Fibroblast of the conjunctiva (primary cell): ENCODE measurements around the gene NADK.

Source experiments
- DNase-seq: peaks from one replicate; pipeline ENCODE4 v3.0.0-alpha.2; 2010; ENCODE audit warnings: low read depth

Gene NADK, protein sequence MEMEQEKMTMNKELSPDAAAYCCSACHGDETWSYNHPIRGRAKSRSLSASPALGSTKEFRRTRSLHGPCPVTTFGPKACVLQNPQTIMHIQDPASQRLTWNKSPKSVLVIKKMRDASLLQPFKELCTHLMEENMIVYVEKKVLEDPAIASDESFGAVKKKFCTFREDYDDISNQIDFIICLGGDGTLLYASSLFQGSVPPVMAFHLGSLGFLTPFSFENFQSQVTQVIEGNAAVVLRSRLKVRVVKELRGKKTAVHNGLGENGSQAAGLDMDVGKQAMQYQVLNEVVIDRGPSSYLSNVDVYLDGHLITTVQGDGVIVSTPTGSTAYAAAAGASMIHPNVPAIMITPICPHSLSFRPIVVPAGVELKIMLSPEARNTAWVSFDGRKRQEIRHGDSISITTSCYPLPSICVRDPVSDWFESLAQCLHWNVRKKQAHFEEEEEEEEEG

DNA sequence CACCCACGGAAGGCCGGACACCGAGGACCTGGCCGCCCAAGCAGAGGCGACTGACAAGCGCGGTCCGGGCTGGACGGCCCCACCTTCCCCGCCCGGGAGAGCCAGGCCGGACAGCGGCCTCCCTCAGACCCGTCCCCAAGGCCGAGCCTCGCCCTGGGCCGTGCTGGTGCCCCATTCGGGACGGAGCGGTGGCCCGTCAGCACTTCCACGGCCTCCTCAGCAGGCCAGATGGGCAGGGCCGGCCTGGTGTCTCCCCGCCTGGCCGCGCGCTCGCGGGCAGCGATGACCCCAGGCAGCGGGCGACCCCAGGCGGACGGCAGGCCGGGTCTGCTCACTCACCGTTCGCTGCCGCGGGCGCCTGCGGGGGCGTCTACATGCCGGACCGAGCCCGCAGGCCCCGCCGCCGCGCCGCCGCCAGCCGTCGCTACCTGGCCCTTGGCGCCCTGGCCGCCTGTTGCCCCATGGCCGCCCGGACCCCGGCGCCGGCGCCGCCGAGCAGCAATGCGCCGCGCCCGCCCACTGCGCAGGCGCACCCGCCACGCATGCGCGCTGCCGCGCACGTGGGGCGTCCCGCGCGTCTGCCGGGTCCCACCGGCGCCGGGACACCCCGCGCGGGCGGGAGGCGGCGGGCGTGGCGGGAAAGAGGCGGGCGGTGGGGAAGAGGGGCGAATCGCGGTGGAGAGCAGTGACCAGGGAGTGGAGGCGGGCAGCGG is at the start of gene NADK:
TSS of gene NADK (minus strand) at position 521 of the 713 bp plus-strand sequence. CDS start 13,064 bp downstream, outside the sequence.
- no peak for DNase-seq

DNA sequence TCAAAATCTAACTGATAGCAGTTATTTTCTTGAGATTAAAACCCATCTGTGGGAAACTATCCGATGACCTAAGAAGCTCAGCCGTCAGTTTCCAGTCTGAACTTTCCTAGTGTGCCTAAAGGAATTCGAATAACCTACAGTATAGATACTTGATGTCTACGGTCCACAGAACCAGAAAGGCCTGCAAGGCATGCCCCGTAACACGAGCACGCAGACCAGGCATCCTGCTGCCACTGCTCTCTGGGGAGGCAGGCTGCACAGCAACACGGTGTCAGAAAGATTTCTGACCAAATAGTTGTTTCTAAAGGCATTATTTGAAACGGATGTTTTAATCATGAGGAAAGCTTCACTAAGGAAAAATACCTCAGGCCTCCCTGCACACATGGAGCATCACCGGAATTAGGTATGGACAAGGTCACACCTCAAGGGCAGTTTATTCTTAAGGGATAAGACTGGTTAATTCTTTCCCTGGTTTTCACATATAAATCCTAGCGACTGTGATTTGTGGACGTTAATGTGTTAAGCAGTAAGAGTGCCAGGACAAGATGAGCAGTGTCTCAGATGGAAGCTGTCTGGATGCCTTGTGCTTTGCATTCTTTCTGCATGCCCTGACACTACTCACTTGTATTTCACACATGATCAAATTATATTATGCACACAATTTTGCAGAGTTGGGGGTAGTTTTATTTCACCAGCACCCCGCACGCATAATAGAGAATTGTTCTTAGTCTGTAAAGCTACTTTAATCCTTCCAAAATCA is 49.0 kb upstream of the NADK start:
- DNase-seq: no peak

DNA sequence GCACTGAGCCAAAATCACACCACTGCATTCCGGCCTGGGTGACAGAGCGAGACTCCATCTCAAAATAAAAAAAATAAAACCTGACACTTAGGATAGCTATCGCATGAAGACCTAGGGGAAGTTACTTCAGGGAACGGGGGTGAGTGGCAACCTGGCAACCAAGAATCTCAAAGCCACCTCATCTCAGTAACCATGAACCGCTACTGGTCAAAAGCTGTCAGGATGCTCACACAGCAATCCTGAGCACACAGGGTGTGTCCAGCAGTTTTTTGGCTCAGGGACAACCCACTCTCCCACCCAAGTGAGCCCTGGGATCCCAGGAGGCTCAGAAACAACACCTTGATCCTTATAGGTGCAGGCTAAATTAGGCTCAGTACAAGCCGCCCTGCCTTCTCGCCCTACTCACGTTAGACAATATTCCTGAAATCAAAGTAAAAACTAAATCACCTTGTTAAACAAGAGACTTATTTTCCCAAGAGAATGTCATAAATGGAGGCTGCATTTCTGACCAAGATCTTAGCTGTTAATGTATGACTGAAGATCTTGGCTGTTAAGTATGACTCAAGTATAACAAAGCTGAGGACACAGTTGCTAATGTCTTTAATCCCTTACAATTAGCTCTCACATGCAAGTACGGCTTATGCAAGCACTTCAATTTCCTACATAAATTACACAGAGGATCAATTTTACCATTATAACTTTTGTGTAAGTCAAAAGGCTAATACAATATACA is 48.3 kb upstream of the NADK start:
- DNase-seq: no peak

DNA sequence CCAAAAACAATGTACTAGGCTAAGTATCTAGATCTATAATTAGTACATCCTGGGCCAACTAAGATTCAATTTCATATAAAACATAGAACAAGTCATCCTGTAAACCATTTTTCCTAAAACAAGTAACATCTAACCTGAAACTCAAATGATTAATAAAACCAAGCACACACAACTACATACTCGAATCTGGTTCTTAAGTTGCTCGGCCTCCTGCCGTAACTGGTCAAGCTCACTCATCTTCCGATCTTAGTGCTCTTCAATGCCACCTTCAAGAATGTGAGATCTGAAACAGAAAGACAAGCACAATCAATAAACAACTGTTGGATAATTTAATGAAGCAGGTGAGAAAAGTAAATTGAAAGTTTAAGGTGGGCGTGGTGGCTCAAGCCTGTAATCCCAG is 46.9 kb upstream of the NADK start:
- no peak for DNase-seq

DNA sequence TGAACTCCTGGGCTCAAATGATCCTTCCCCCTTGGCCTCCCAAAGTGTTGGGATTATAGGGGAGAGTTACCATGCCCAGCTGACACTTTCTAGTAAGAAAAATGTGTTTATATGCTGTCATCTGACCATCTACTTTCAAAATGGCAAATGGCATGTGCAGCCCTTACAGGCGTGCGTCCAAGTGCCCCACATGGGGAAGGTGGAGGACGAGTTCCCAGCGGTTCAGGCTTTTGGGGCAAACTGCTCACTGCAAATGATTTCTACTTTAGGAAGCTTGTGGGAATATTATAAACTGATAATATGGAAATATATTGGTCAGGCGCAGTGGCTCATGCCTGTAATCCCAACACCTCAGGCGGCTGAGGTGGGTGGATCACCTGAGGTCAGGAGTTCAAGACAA is 41.5 kb upstream of the NADK start:
- DNase-seq: no peak

DNA sequence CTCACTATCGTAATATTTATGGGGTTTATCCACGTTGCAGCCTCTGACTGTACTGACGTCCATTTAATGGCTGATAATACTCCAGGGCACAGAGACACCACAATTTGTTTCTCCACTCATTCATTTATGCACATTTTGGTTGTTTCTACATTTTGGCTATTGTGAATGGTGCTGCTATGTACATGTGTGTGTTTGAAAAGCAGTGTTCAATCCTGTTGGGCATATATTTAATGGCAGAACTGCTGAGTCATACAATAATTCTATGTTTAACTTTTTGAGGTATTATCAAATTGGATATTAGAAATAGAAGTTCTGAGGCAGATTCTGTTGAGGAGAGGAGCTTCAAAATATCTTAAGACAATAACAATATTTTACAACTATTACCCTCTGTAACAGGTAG is 39.0 kb upstream of the NADK start:
- DNase-seq: no peak

DNA sequence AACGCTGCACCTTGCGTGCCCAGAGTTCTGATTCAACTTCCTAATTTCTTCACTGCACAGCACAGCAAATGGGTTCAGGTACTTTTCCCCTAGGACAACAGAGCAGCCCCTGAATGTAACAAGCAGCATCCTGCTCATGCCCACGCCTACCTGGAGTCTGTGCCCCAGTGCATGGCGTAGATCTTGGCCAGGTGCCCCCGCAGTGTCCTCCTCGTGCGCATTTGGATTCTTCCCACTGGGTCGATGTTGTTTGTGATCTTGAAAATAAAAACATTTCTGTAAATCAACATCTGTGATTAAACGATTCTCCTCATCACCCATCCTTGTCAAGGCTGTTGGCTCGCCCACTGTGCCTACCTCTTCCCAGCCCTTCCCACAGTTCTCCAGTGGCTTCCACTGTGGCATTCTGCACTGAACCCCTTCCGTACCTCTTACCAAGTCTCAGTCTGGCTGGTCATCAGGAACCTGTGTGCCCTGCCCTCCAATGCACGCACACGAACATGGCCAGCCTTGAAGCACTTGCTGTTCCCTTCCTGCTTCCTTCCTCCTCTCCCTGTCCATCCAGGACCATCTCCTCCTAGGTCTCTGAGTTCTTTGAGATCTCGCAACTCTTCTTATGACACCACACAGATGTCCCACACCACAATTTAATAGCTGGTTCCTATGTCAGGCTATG is 37.5 kb upstream of the NADK start:
- no peak for DNase-seq

DNA sequence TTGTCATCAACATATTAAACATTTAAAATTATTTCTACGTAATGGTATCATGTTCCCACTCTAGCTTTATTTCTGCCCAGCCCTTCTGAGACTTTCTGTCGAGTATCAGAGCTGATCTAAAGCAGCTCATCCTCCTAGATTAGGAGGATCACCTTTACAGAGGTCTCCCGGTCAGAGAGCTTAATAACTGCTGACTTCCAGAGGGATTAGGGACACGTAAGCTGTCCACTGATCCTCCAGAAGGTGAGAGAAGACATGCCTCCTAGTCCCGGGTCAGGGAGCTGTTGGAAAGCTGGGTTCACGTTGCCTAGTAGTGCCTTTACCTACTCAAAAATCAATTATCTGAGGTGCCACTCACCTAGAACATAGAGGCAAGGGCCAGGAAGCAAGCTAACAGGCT is 31.2 kb upstream of the NADK start:
- no peak for DNase-seq

DNA sequence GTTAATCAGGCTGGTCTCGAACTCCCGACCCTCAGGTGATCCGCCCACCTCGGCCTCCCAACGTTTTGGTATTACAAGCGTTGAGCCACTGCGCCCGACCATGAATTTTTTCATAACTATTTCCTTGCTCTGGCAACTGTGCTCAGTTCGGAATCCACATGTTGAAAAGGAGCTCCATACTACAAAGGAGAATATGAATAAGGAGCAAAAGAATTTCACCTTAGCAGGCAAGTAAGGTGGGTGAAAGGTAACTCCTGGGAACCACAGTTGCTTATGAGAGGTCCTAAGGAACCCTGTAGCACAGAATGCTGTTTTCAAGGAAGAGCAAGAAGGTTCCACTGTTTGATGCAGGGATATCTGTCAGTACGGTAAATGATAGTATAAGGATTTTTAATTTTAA is 29.9 kb upstream of the NADK start:
- no peak for DNase-seq

DNA sequence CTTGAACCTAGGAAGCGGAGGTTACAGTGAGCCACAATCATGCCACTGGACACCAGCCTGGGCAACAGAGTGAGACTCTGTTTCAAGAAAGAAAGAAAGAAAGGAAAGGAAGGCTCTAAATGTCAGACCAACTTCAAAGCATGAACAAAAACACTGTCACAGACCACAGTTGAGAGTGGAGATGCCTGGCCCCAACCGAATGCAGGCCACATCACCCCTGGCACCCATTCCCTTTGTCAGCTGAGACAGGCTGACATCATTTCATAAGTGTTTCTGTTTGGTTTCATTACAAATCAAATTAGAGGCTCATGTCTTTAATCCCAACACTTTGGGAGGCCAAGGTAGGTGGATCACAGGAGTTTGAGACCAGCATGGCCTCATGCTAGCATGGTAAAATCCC is 28.6 kb upstream of the NADK start:
- DNase-seq: no peak

DNA sequence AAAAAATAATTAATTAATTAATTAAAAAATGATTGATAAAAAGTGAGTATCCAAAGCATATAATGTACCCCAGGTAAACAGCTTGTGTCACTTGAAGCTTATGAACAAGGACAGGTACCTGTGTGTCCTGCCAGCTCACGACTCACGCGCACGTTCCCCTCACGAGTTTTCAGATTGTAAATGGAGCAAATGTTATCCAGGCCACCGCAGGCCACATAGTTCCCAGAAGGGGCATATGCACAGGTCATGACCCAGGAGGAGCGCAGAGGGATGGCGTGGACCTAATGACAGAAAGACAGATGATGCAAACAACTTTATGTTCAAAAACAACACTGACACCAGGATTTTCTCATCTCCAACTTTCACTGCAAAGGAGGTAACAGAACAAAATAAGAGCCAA is 26.0 kb upstream of the NADK start:
- no peak for DNase-seq

DNA sequence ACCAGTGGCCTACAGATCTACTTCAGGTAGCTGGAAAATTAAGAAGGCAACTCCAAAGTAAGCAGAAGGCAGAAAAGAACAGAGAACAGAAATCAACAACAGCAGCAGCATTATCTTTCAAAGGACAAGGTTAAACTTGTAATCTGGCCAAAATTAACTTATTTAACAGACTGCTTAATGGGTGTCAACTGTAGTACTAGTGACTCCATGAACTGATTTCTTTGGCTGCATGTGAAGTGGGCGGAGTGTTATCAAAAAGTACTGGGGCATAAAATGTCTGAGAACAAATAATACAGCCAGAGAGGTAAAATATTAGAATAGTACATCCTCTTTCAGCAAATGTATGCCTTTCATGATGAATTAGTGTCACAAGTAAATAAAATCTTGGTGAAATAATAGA is 24.6 kb upstream of the NADK start:
- no peak for DNase-seq

DNA sequence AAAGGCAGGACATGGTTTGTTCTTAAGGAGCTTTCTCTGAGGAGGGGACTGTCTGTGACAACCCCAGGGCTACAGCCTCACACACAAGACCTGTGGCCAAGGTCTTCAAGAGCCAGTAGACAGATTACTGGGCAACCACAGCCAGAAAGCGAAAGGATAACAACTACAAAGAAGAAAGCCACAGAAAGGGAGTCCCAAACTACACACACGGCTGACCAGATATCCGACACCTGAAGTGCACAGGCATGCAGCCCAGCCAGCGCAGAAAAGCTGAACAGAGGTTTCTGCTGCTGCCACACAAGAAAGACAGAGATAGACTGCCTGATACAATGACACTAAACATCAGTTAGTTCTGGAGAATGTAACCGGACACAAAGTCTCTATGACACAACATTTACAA is 21.4 kb upstream of the NADK start:
- no peak for DNase-seq

DNA sequence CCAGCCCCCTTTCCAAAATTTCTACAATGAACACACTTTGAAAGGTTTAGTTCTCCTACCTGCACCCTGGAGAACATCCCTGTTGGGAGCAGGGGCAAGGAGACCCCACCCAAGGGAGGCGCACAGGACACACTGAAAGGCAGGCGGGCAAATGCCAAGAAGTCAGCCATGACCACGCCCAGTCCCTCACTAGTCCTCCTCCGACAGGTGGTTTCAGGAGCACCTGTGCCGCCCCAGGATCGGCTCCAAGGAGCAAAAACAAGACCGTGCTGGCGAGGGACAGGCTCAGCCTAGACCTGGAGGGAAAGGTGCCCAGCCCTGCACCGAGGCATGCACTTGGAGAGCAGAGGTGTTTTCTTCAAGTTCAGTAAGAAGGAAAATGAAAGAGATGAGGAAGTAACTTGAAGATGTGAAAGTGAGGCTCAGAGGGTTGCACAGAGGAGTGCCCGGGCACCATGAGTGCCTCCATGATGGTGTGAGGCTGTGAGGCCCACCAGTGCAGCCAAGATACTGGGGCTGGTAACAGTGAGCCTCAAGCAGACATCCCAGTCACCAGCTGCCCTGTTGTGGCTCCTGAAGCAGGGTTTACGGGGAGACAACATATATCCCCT is 19.6 kb upstream of the NADK start:
- DNase-seq: no peak

DNA sequence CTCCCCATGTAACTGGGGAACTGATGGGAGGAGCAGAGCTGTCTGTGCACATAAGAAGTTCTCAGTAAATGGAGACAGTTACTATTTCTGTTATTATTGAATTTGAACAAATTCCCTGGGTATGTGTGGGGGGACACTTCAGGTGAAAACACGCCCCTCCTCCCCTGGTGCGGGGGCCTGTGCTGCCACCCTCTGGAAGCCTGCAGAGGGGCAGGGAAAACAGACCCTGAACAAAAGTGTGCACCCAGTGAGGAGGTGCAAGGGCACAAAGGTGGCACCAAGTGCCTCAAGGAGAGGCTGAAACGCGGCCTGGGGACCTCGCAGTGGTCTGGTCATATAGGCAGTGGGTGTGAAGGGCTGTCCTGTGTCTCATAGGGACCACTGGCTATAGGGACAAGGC is 18.2 kb upstream of the NADK start:
- DNase-seq: no peak

DNA sequence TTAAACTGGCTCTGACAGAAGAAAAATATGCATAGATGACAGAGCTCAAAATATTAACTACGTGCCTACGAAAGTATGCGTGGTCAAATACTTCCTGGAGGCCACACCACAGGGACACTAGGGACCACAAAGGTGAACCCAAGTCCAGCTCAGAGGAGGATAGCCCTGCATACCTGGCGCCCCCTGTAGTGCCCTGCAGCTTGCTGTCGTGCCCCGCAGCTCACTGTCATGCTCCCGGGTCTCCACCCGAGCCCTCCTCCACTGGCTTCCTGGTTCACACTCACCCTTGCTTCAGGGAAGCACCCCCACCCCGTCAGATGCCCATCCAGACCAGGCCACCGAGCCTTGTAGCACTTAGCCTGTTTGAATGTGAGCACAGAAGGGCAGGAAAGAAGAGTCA is 16.7 kb upstream of the NADK start:
- no peak for DNase-seq

DNA sequence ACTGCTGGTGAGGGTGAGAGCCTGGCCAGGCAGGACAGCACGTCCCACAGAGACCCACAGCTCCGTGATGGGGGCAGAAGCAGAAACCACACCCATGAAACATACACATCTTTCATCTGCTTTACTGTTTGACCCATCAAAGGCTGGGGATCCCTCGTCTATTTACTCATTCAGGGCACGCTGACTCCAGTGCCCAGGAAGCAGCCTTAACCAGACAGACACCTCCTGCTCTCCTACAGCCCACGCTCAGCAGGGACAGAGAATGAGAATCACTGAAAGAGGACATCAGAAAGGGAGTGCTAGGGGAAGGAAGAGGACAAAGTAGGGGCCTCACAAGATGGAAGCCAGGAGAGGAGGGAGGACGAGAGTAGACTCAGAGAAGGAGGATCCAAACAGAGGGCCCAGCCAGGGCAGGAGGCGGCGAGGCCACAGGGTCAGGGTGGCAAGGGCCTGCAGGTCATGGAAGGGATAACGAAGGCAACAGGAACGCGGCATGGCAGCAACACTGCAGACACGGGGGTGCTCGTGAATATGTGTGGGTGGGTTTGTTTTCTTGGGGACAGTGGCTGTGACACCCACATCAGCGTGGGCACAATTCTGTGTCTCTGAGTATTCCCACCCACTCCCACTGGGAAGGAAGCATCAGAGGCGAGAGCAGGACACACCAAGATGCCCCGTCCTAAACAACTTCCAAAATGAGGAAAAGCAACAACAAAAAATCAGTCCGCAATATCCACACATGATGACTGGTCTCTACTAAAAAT is 15.4 kb upstream of the NADK start:
- no peak for DNase-seq

DNA sequence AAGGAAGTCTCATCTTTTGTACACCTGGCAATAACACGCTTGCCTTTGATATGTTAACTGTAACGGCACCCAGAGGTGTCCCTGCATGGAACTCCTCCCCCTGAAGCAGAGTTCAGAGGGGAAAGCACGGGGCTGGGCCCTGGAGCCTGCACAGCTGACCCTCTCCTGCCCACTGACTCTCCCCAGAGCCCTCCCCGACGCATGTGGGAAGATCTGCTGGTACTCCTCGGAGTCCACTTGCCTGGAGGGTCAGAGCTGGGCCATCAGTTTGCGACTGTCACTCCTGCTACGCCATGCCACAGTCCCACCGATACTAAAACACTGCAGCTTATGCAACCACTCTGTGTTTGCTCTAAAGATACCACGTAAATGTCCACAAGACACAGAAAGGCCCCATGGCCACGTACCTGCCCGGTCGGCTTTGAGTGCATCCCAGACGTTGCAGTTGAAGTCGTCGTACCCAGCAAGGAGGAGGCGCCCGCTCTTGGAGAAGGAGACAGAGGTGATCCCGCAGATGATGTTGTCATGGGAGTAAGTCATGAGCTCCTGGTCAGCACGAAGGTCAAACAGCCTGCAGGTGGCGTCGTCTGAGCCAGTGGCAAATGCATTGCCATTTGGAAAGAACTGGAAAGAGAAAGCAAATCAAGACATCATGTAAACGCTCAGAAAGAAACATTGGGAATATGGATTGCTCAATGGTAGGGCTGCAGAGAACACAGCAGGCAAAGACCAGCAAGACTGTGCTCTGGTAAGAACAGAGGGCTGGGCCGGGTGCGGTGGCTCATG is 10.6 kb upstream of the NADK start:
- no peak for DNase-seq

DNA sequence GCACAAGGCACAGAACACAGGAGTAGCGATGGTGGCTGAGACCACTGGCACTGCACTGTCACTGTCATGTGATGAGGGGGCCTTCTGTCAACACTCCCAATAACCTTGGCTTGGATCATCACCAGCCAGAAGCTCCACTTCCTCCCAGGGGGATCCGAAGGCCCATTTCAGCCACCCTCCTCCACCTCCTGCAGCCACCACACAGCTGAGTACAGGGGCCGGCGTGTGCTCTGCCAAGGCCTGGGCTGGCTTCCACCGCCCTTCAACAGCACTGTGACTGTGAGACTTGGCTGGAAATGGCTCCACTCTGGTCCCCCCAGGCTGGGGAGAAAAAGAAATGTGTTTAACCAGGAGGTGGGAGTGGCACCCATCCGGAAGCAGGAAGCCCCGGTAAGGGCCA is 9.9 kb upstream of the NADK start:
- DNase-seq: no peak
